ENCODE data around the gene GSG1L2. TPM values are rescaled to one million over a fixed set of nuclear protein-coding genes. Genes with fewer than 3 reads are reported as not detected.

Gene GSG1L2
- total RNA-seq, 1 experiment from 2014 or later: not detected

DNA sequence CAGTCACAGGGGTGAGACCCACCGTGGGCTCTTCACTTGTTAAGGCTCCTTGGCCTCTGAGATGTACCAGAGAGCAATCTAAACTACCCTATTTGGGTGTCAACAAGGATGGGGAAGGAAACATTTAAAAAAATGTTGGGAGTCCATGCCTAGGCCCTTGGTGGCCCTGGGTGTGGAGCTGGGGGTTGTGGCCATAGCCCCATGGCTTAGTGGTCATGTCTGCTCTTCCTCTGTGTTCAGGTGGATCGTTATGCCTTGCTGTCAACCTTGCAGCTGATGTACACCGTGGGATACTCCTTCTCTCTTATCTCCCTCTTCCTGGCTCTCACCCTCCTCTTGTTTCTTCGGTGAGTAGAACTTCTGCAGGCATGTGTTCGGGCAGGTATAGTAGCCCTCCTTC, 32.4 kb upstream of the GSG1L2 start:
- POLR2A ChIA-PET: no interaction called here
- H3K9me3 Mint-ChIP-seq (ENCODE audit: unreplicated experiment): peaks cover 12% of the 10 kb centered on the region
- CTCF ChIA-PET: no interaction called here
- no peak for DNase-seq (ENCODE audit: unreplicated experiment)
- no peak overlapping the region for H3K27ac Mint-ChIP-seq (ENCODE audit: low read depth, unreplicated experiment)
- H3K36me3 Mint-ChIP-seq (ENCODE audit: insufficient read depth, unreplicated experiment): no peaks in the 10 kb centered on the region
- no peak overlapping the region for H3K4me3 Mint-ChIP-seq (ENCODE audit: unreplicated experiment)
- no TSS peak for BruUV-seq (replicated peaks)
- no peaks in the 10 kb centered on the region for H3K4me1 Mint-ChIP-seq (ENCODE audit: insufficient read depth, unreplicated experiment)
- TF ChIP-seq, protein P1, sequence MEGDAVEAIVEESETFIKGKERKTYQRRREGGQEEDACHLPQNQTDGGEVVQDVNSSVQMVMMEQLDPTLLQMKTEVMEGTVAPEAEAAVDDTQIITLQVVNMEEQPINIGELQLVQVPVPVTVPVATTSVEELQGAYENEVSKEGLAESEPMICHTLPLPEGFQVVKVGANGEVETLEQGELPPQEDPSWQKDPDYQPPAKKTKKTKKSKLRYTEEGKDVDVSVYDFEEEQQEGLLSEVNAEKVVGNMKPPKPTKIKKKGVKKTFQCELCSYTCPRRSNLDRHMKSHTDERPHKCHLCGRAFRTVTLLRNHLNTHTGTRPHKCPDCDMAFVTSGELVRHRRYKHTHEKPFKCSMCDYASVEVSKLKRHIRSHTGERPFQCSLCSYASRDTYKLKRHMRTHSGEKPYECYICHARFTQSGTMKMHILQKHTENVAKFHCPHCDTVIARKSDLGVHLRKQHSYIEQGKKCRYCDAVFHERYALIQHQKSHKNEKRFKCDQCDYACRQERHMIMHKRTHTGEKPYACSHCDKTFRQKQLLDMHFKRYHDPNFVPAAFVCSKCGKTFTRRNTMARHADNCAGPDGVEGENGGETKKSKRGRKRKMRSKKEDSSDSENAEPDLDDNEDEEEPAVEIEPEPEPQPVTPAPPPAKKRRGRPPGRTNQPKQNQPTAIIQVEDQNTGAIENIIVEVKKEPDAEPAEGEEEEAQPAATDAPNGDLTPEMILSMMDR (IDR thresholded peaks at IDR 0.05; ENCODE audit: unreplicated experiment): no peak
- no peaks in the 10 kb centered on the region for H3K27me3 Mint-ChIP-seq (ENCODE audit: insufficient read depth, unreplicated experiment)
- intact Hi-C loops (cut with micrococcal nuclease): no loop called here

DNA sequence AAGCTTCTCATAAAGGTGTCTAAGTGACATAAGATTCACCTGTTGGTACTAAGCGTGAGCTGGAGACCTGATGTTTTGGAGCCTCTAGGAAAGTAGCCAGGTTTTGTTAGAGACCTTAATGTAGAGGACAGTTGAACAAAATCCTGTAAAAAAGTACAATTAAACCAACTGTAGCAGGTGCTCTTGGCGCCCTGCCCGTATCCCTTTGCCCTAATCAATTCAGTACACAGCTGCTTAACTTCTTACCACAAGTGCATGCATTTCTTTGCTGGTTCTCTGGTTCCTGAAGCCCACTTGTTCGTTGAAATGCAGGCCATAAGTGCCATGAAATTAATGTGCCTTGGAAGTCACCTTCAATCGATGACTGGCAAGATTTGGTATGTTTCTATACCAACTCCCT, 28.3 kb upstream of the GSG1L2 start:
- intact Hi-C loops (cut with micrococcal nuclease): no loop called here
- CTCF ChIA-PET: interaction anchor here (0.6 to 0.8 kb wide), 3 partner anchors 10 to 1254 kb away, joined by 3 to 4 read pairs (median 4); no protein-coding TSS in a partner anchor

DNA sequence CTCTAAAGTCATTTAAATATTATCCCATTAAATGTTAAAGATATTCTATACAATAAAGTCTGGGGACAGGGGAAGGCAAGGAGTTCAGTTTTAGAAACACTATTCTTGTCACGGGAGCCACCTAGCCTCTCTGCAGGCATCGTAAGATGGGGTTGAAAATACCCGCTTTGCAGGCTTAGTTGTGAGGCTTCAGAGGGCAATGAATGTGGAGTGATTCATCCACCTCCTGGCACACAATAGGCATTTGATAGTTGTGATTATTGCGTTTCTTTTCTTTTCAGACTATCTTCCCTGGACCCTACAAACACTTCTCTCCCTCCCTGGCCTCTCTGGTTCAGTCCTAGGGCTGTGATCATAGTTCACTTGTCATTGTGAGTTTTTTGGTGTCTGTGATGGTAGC, 23.4 kb upstream of the GSG1L2 start:
- no peak overlapping the region for H3K27ac Mint-ChIP-seq (ENCODE audit: low read depth, unreplicated experiment)
- no peaks in the 10 kb centered on the region for H3K36me3 Mint-ChIP-seq (ENCODE audit: insufficient read depth, unreplicated experiment)
- POLR2A ChIA-PET: interaction anchor here (0.7 kb wide), 1 partner anchor 1300 kb away, joined by 3 read pairs; no protein-coding TSS in a partner anchor
- peaks cover 7% of the 10 kb centered on the region for H3K9me3 Mint-ChIP-seq (ENCODE audit: unreplicated experiment)
- no peaks in the 10 kb centered on the region for H3K27me3 Mint-ChIP-seq (ENCODE audit: insufficient read depth, unreplicated experiment)
- DNase-seq (ENCODE audit: unreplicated experiment): peak; percentile 18
- H3K4me3 Mint-ChIP-seq (ENCODE audit: unreplicated experiment): no peak overlapping the region
- TF ChIP-seq, protein P1 (IDR thresholded peaks at IDR 0.05; ENCODE audit: unreplicated experiment): no peak
- CTCF ChIA-PET: interaction anchor here (0.6 kb wide), 1 partner anchor 218 kb away, joined by 3 read pairs; no protein-coding TSS in a partner anchor
- no TSS peak for BruUV-seq (replicated peaks)
- intact Hi-C loops (cut with micrococcal nuclease): no loop called here
- H3K4me1 Mint-ChIP-seq (ENCODE audit: insufficient read depth, unreplicated experiment): peaks cover 4% of the 10 kb centered on the region

More for the DNA sequence above, 28.3 kb upstream of the GSG1L2 start:
- BruUV-seq (replicated peaks): no TSS peak
- H3K27ac Mint-ChIP-seq (ENCODE audit: low read depth, unreplicated experiment): no peak overlapping the region
- DNase-seq (ENCODE audit: unreplicated experiment): no peak
- TF ChIP-seq, protein P1 (IDR thresholded peaks at IDR 0.05; ENCODE audit: unreplicated experiment): no peak
- H3K27me3 Mint-ChIP-seq (ENCODE audit: insufficient read depth, unreplicated experiment): no peaks in the 10 kb centered on the region
- H3K9me3 Mint-ChIP-seq (ENCODE audit: unreplicated experiment): peaks cover 12% of the 10 kb centered on the region
- H3K4me1 Mint-ChIP-seq (ENCODE audit: insufficient read depth, unreplicated experiment): no peaks in the 10 kb centered on the region
- no peaks in the 10 kb centered on the region for H3K36me3 Mint-ChIP-seq (ENCODE audit: insufficient read depth, unreplicated experiment)
- POLR2A ChIA-PET: no interaction called here
- H3K4me3 Mint-ChIP-seq (ENCODE audit: unreplicated experiment): no peak overlapping the region

DNA sequence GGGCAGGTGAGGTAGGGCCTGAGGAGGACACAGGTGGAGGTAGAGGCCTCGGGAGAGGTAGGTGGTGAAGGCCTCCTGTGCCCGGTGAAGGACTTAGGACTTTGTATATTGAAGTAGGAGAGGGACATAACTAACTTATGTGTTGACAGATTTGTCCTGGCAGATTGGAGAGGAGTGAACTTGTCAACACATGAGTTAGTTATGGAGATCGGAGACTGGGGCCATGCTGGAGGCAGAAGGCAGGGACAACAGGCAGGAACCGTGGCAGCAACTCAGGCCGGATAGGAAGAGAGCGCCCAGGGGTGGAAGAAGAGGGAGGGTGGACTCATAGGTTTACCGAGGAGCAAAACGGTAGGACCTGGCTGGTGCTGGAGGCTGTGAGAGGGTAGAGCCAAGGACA, 22.3 kb upstream of the GSG1L2 start:
- POLR2A ChIA-PET: no interaction called here
- peaks cover 4% of the 10 kb centered on the region for H3K4me1 Mint-ChIP-seq (ENCODE audit: insufficient read depth, unreplicated experiment)
- H3K27me3 Mint-ChIP-seq (ENCODE audit: insufficient read depth, unreplicated experiment): no peaks in the 10 kb centered on the region
- no peaks in the 10 kb centered on the region for H3K36me3 Mint-ChIP-seq (ENCODE audit: insufficient read depth, unreplicated experiment)
- H3K4me3 Mint-ChIP-seq (ENCODE audit: unreplicated experiment): no peak overlapping the region
- BruUV-seq (replicated peaks): no TSS peak
- CTCF ChIA-PET: no interaction called here
- no peak overlapping the region for H3K27ac Mint-ChIP-seq (ENCODE audit: low read depth, unreplicated experiment)
- intact Hi-C loops (cut with micrococcal nuclease): no loop called here
- TF ChIP-seq, protein P1 (IDR thresholded peaks at IDR 0.05; ENCODE audit: unreplicated experiment): no peak
- H3K9me3 Mint-ChIP-seq (ENCODE audit: unreplicated experiment): peaks cover 9% of the 10 kb centered on the region
- DNase-seq (ENCODE audit: unreplicated experiment): no peak

Data from MCF 10A (cell line).